ENCODE data around the gene KRT1.

DNA sequence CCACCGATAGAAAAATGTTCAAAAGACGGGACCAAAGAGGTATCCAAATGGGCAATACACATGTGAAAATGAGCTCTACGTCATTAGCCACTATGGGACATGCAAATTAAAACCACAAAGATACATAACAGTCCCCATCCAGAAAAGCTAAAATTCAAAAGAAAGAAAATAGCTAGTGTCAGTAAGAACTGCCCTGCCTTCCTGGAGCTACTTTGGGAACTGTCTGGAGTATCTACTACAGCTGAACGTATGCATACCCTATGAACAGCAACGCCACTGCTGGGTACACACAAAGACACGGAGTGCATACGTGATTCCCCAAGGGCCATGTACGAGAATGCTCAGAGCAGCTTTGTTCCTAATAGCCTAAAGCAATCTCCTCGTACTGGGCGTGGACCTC is 48.9 kb upstream of the KRT1 start:
- no peak for TF ChIP-seq SUZ12 (IDR thresholded peaks at IDR 0.05; ENCODE audit: extremely low read depth, insufficient read depth, insufficient read length)
- TF ChIP-seq ZNF274 (IDR thresholded peaks at IDR 0.05; ENCODE audit: low read depth, low read length), result no peak
